Eye (tissue), 1 donor: Measurements from ENCODE around the gene ABI1.
A peak's percentile ranks its signal among the peaks of the same experiment; 100 is the strongest.
"Not testable (repeated sequence)": the region's sequence is repeated elsewhere in the genome, so short reads cannot be mapped to it uniquely, and the experiment has no call there.

Source experiments
- DNase-seq: peaks from one replicate; pipeline ENCODE4 v3.0.0-alpha.2; 2015

Gene ABI1

DNA sequence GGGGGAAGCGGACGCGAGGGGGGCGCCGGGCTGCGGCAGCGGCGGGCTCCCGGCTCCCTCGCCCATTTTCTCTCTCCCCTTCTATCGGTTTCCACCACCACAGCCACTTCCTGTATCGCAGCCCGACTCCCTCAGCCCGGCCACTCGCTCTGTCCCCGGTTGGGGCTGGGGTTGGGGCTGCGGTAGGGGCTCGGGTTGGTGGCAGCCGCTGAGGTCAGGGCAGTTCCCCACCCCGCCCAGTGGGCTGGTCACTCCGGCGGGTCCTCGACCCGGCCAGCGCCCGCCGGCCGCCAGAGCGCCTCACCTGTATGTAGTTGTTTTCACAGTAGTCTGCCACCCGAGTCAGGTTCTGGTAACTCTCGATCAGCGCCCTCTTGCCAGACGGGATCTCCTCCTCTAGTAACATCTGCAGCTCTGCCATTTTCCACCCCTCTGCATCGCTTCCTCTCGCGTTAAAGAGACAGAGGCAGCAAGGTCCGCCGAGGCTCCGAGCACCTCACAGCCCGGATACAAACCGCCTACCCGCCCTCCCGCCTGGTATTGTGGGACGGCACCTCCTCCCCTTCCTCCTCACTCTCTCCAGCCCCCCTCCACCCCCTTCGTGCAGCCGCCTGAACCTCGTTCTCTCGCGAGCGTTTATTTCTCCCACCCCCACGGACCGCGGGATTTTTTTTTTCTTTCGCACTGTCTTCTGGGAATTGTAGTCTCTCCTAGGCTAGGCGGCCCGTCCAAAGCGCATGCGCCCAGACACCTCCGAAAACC, at the start of gene ABI1:
ABI1 (minus strand) TSS at position 516 of the 762 bp plus-strand sequence; CDS start at position 421, 95 bp downstream.
- DNase-seq: peak; percentile 100

GRCh38 chr10:26909753-26910152, 49.0 kb upstream of the ABI1 start:
- no peak for DNase-seq

- not testable (repeated sequence) for DNase-seq
Observed at GRCh38 chr10:26905253-26905781, 44.6 kb upstream of the ABI1 start.

GRCh38 chr10:26903431-26904217, 42.9 kb upstream of the ABI1 start:
- DNase-seq: no peak

- DNase-seq: not testable (repeated sequence)
Observed at GRCh38 chr10:26892306-26892923, 31.7 kb upstream of the ABI1 start.

- DNase-seq: peak; percentile 92
Observed at GRCh38 chr10:26890956-26891355, 30.2 kb upstream of the ABI1 start.

DNA sequence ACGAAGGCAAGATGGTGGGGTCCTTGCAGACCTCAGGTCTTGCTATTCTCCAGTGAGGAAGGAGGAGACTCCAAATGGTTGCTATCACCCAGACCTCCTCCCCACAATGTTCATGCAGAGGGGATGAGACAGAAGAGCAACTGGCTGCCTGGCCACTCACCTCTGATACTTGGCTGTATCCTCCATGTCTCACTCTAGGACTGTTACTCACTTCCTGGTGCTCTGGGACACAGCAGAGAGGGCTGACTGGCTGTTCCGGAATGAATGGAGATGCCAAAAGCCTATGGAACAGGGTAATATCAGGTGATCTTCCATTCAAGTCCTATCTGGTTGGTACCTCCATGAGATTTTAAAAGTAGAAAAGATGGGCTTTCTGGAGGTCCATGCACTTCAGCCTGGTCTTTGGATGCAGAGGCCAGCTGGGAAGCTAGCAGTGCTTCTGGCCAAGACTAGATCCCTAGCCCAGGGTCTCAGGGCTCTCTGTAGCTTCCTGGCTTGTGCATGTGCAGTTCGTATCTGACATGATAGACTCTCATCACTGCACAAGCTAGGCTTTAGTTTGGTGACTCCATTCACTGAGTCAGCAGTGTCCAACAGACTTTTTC, 27.0 kb upstream of the ABI1 start:
- no peak for DNase-seq

- peak; percentile 83 for DNase-seq
Observed at GRCh38 chr10:26881600-26882331, 21.0 kb upstream of the ABI1 start.

- DNase-seq: no peak
Observed at GRCh38 chr10:26879744-26880143, 19.0 kb upstream of the ABI1 start.

GRCh38 chr10:26870766-26871165, 10.0 kb upstream of the ABI1 start:
- DNase-seq: no peak

DNA sequence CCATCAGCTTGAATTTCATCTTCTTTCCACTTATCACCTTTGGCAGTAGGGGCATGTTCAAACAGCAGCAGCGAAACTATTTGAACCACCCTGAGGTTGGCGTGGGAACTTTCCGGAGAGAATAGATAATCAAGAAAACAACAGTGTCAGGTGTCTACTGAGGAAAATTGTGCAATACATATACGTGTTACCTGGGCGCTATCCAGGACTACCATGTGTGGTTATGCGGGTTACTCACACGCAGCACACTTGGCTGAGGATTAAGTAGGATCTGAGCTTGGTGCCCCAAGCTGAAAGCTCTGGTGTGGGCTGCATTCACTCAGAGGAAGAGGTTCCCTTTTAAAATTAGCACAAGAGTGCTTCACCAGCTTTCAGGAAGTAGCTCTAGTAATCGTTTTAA, 8.8 kb upstream of the ABI1 start:
- DNase-seq: no peak

- no peak for DNase-seq
Observed at GRCh38 chr10:26863351-26864076, 2.8 kb upstream of the ABI1 start.

DNA sequence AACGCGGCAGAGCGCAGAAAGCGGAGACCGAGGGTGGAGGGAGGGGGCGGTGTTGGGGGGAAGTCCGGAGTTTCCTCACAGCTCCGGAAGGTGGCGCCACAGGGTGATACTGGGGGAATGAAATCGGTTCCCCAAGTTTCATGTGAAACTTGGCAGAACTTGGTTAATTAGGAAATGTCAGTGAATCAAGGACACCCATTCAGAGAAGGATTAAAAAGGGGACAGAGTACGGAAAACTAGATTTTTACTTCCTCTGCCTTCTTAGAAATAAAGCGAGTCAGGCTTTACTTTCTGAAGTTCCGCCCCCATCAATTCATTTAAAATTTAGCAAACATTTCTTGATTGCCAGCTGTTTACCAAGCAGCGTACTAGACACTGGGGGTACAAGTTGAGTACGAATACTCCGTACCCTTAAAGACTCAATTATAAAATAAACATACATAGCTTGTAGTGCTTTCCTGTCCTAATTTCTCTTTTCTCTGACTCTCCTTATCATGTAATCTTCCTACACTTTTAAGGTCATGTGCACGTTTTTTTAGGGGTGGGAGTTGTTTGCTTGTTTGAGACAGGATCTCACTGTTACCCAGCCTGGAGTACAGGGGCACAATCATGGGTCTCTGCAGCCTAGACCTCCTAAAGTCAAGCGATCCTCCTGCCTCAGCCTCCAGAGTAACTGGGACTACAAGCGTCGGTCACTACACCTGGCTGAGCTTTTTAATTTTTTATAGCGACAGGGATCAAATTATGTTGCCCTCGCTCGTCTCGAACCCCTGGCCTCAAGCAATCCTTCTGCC, 644 bp upstream of the ABI1 start:
- DNase-seq: no peak

DNA sequence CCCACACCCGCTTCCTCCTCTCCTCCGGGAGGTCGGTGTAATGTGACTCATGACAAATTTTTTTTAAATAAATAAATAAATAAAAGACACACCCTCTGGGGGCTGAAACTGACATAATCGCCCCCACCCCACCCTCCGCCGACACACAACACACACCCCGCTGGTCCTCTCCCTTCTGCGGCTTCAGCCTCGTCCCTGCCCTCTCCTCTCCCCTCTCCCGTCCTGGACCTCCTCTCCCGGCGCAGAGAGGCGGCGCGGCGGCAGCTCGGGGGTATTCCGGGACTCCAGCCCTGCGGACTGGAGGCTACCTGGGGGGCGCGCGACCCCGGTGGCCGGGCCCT, 686 bp downstream of the ABI1 start:
- DNase-seq: peak; percentile 81

- DNase-seq: no peak
Observed at GRCh38 chr10:26859241-26860101, 1.3 kb downstream of the ABI1 start.

GRCh38 chr10:26858707-26859034, 2.1 kb downstream of the ABI1 start:
- DNase-seq: no peak

GRCh38 chr10:26857991-26858706, 2.6 kb downstream of the ABI1 start:
- no peak for DNase-seq

DNA sequence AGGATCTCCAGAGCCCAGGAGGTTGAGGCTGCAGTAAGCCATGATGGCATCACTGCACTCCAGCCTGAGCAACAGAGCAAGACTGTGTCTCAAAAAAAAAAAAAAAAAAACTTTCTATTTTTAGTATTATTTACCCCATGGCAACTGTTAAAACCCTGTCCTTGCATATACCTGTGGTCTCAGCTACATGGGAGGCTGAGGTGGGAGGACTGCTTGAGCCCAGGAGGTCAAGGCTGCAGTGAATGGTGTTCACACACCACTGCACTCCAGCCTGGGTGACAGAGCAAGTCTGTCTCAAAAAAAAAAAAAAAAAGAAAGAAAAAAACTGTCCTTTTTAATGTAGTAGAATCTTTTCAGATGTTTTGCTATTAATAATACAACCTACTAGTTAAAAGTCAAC, 3.2 kb downstream of the ABI1 start:
- not testable (repeated sequence) for DNase-seq

DNA sequence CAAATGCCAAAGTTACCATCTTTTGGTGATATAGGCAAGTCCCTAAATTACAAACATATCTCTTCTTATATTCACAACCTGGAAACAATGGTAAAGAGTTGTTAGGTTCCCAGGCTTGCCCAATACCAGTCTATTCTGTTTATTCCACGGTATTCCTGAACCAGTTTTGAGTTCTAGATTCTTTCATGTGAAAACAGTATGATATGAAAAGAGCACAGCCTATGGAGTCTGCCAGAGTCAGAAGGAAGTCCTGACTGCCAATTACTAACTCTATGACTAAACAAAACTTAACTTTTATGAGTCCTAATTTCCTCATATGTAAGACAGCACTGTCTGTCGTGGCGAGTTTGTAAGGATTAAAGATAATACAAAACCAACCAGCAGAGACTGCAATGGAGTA, 5.6 kb downstream of the ABI1 start:
- no peak for DNase-seq
